SK-N-SH (cell line): ENCODE measurements around the gene TGFBRAP1. TPM values are rescaled to one million over a fixed set of nuclear protein-coding genes. Genes with fewer than 3 reads are reported as not detected.

Source experiments
- CTCF ChIA-PET: fragments of 300-600, 350-600 bp; formaldehyde crosslinking; extraction: SDS; loops from one replicate; lab custom pipeline; 2021; lab: Yijun Ruan, JAX
- POLR2A ChIA-PET: fragments of 350-600 bp; sonication (Branson Sonifier 250); formaldehyde crosslinking; extraction: SDS; loops from one replicate; lab custom pipeline; 2020; ENCODE audit warnings: antibody characterized with exemption, inconsistent platforms; lab: Yijun Ruan, JAX
- DNase-seq: peaks from one replicate; pipeline ENCODE4 v3.0.0; 2012
- H2AFZ ChIP-seq: fragments of 200-600 bp; sonication (generic); 2 replicates; pipeline ENCODE4 v1.8.1; 2016; ENCODE audit warnings: antibody characterized with exemption, mild to moderate bottlenecking, low read depth
- H3F3A ChIP-seq: fragments of 200-600 bp; sonication (generic); replicated peaks from 2 replicates; pipeline ENCODE3; 2016; ENCODE audit warnings: antibody characterized with exemption, mild to moderate bottlenecking; ENCODE audit not compliant: insufficient read depth
- H3K27ac ChIP-seq, 2 experiments: fragments of 200-500 bp in 1 of 2; fragments of 200-600 bp in 1 of 2; sonication (Bioruptor generic) in 1 of 2; sonication (generic), shearing (Covaris generic) in 1 of 2; 2 replicates each; pipeline versions ENCODE4 v1.5.1 to v1.6.1; 2014 to 2016; ENCODE audit warnings: low read depth in 2 of 2, inconsistent platforms in 1 of 2, low read length in 1 of 2, mild to moderate bottlenecking in 1 of 2, mixed read lengths in 1 of 2
- H3K27me3 ChIP-seq: fragments of 200-600 bp; sonication (generic), shearing (Covaris generic); 2 replicates; pipeline ENCODE4 v1.6.1; 2016; ENCODE audit warnings: mixed run types; ENCODE audit not compliant: insufficient read depth
- H3K36me3 ChIP-seq, 2 experiments: fragments of 200-500 bp in 1 of 2; fragments of 200-600 bp in 1 of 2; sonication (Bioruptor generic) in 1 of 2; sonication (generic) in 1 of 2; replicated peaks in 1 of 2; 2 replicates each; pipeline versions ENCODE3 to v1.5.1; 2014 to 2016; ENCODE audit warnings: low read length in 1 of 2, mild to moderate bottlenecking in 1 of 2; ENCODE audit not compliant: insufficient read depth in 2 of 2, control insufficient read depth in 1 of 2
- H3K4me1 ChIP-seq, 2 experiments: fragments of 200-500 bp in 1 of 2; fragments of 200-600 bp in 1 of 2; sonication (Bioruptor generic) in 1 of 2; sonication (generic), shearing (Covaris generic) in 1 of 2; 2 replicates each; pipeline versions ENCODE4 v1.5.1 to v1.6.1; 2014 to 2016; ENCODE audit warnings: low read depth in 1 of 2, low read length in 1 of 2, mixed run types in 1 of 2; ENCODE audit not compliant: insufficient read depth in 2 of 2, control insufficient read depth in 1 of 2
- H3K4me2 ChIP-seq: fragments of 200-600 bp; sonication (generic), shearing (Covaris generic); 2 replicates; pipeline ENCODE4 v1.6.1; 2017; ENCODE audit warnings: mixed run types
- H3K4me3 ChIP-seq, 2 experiments: fragments of 200-500 bp in 1 of 2; fragments of 200-600 bp in 1 of 2; sonication (Bioruptor generic) in 1 of 2; sonication (generic), shearing (Covaris generic) in 1 of 2; 2 replicates each; pipeline versions ENCODE4 v1.5.1 to v1.8.1; 2014 to 2016; ENCODE audit warnings: low read depth in 2 of 2, inconsistent platforms in 1 of 2, low read length in 1 of 2, mild to moderate bottlenecking in 1 of 2, mixed read lengths in 1 of 2, moderate library complexity in 1 of 2
- H3K79me2 ChIP-seq: fragments of 200-600 bp; sonication (generic); 2 replicates; pipeline ENCODE4 v1.8.1; 2017; ENCODE audit warnings: mild to moderate bottlenecking; ENCODE audit not compliant: insufficient read depth
- H3K9ac ChIP-seq: fragments of 200-600 bp; sonication (generic); 2 replicates; pipeline ENCODE4 v1.6.1; 2017; ENCODE audit warnings: mixed run types
- H3K9me2 ChIP-seq: fragments of 200-600 bp; sonication (generic); 2 replicates; pipeline ENCODE4 v1.6.1; 2017; ENCODE audit warnings: mixed run types
- H3K9me3 ChIP-seq: fragments of 200-600 bp; sonication (generic); 2 replicates; pipeline ENCODE4 v1.6.1; 2017; ENCODE audit warnings: mixed run types, mild to moderate bottlenecking, moderate library complexity
- H4K20me1 ChIP-seq: fragments of 200-600 bp; sonication (generic); 2 replicates; pipeline ENCODE4 v1.6.1; 2017; ENCODE audit warnings: mild to moderate bottlenecking, mixed run types; ENCODE audit not compliant: insufficient read depth
- EP300 ChIP-seq, 2 experiments: IDR thresholded peaks; 2 replicates each; pipeline versions ENCODE4 v1.4.0 to v1.6.1; 2012; ENCODE audit warnings: borderline replicate concordance in 1 of 2, low read depth in 1 of 2, low read length in 1 of 2
- FOSL2 ChIP-seq: IDR thresholded peaks from 2 replicates; pipeline ENCODE4 v1.4.0; 2012; ENCODE audit warnings: low read depth, mild to moderate bottlenecking, moderate library complexity, borderline replicate concordance
- FOXJ3 ChIP-seq: sonication (generic); formaldehyde crosslinking; IDR thresholded peaks from 2 replicates; pipeline ENCODE4 v1.5.1; 2020; ENCODE audit warnings: mild to moderate bottlenecking, missing genetic modification reagents
- IRF3 ChIP-seq: fragments of 150-350 bp; IDR thresholded peaks from 2 replicates; pipeline ENCODE4 v1.6.1; 2016; ENCODE audit warnings: mild to moderate bottlenecking, low read depth, low read length
- JUND ChIP-seq: IDR thresholded peaks from 2 replicates; pipeline ENCODE4 v1.4.0; 2012
- MXI1 ChIP-seq: IDR thresholded peaks from 2 replicates; pipeline ENCODE4 v1.6.1; 2012; ENCODE audit warnings: mild to moderate bottlenecking, low read depth, low read length, improper control_type of control experiment
- NRF1 ChIP-seq: IDR thresholded peaks from 2 replicates; pipeline ENCODE4 v1.6.1; 2012; ENCODE audit warnings: low read depth, mild to moderate bottlenecking, low read length
- POLR2AphosphoS5 ChIP-seq: IDR thresholded peaks from 2 replicates; pipeline ENCODE4 v1.6.1; 2012; ENCODE audit warnings: low read depth, low read length
- RAD21 ChIP-seq: IDR thresholded peaks from 2 replicates; pipeline ENCODE4 v1.6.1; 2012; ENCODE audit warnings: mild to moderate bottlenecking, low read length
- RCOR1 ChIP-seq: fragments of 150-350 bp; IDR thresholded peaks from 2 replicates; pipeline ENCODE4 v1.6.1; 2017; ENCODE audit warnings: antibody characterized with exemption, low read length
- RFX5 ChIP-seq: IDR thresholded peaks from 2 replicates; pipeline ENCODE4 v1.6.1; 2012; ENCODE audit warnings: mild to moderate bottlenecking, improper control_type of control experiment, low read length
- RXRA ChIP-seq: IDR thresholded peaks from 2 replicates; pipeline ENCODE4 v1.4.0; 2012; ENCODE audit warnings: low read depth, mild to moderate bottlenecking, borderline replicate concordance
- SIN3A ChIP-seq: IDR thresholded peaks from 2 replicates; pipeline ENCODE4 v1.6.1; 2012; ENCODE audit warnings: low read depth, mild to moderate bottlenecking, low read length, moderate library complexity, borderline replicate concordance
- SMC3 ChIP-seq: IDR thresholded peaks from 2 replicates; pipeline ENCODE4 v1.6.1; 2012; ENCODE audit warnings: low read depth, low read length, improper control_type of control experiment
- TAF1 ChIP-seq: IDR thresholded peaks from 2 replicates; pipeline ENCODE4 v1.6.1; 2012; ENCODE audit warnings: low read depth, mild to moderate bottlenecking, low read length, moderate library complexity, borderline replicate concordance
- TCF12 ChIP-seq: IDR thresholded peaks from 2 replicates; pipeline ENCODE4 v1.4.0; 2012
- USF1 ChIP-seq: IDR thresholded peaks from 2 replicates; pipeline ENCODE4 v1.4.0; 2012; ENCODE audit warnings: low read depth, borderline replicate concordance
- WGBS: methylation state at CpG from one replicate; pipeline ENCODE4 v1.1.6; 2017; ENCODE audit warnings: low lambda C conversion rate; 5-methylcytosine and 5-hydroxymethylcytosine counted together
- polyA plus RNA-seq, 3 experiments: library from polyadenylated mRNA; depleted of rRNA; stranded (reverse); fragments of >200 nt; gene quantifications; 2 replicates each; pipeline ENCODE4 v1.2.3, GENCODE V29; 2012
- TF ChIP-seq, protein P1 (sequence below): fragments of 200-600 bp; sonication (generic); IDR thresholded peaks from 2 replicates; pipeline ENCODE4 v1.6.1; 2017; ENCODE audit warnings: antibody characterized with exemption, mild to moderate bottlenecking, moderate library complexity
- TF ChIP-seq, protein P2 (sequence below): IDR thresholded peaks from 2 replicates; pipeline ENCODE4 v1.4.0; 2012; ENCODE audit warnings: low read depth

TGFBRAP1 gene
- polyA plus RNA-seq, 1 of the 3 experiments (the other 2 are of a cell fraction), result 5.7 TPM

DNA sequence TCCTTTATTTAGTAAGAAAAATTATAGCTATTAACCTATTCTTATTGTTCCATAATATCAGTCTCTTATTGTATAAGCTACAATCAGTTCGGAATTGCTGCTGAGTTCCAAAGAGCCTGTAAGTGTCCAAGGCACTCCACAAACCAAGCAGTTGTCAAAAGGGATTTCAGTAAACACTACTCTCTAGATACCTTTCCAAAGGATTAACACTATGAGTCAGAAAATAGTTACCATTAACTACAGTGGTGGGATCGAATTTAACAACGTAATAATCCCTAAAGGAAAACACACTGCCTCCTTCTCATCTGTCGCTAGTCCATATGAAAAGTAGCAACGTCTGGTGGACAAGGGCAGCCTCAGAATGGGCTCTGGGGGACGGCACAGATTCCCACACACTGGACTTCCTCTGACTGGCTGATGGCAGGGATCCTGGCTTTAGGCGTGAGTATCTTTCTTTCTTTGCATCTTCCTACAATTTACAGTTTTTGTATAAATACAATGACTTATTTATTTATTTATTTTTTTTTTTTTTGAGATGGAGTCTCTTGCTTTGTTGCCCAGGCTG lies 8.8 kb downstream of the TGFBRAP1 start (continued):
- TF ChIP-seq IRF3, result no peak
- no peak for TF ChIP-seq RAD21
- no peak for TF ChIP-seq RCOR1
- TF ChIP-seq TCF12, result no peak
- no peak for TF ChIP-seq FOSL2

DNA sequence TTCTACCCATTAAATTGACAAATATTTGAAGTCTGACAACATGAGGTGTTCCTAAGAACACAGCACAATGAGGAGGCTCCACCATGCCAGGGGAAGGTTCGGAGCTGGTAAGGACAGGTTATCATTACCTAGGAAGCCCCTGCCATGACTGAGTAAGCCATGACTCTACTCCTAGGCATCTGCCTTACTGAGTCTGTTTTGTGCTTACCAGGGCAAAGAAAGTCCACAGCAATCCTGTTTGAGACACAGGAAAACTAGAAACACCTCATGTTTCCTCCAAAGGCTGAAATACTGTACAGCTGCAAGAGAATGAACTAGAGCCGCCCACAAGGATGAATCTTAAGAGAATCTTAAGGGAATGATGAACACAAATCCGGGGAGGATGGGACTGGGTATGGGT lies 11.6 kb downstream of the TGFBRAP1 start:
- CTCF ChIA-PET, result interaction anchor here (1.6 kb wide), 2 partner anchors 8 to 23 kb away, joined by 3 to 4 read pairs; no protein-coding TSS in a partner anchor
- POLR2A ChIA-PET, result no interaction called here
- peaks cover 43% of the 10 kb centered on the region; the same call in 1 of the 2 replicates for H3K79me2 ChIP-seq

GRCh38 chr2:105315314-105315713 lies 14.2 kb downstream of the TGFBRAP1 start:
- CTCF ChIA-PET, result no interaction called here
- peaks cover 44% of the 10 kb centered on the region; the same call in 1 of the 2 replicates for H3K79me2 ChIP-seq
- H3K27me3 ChIP-seq, result no peaks in the 10 kb centered on the region
- 0 out of 2 replicates have a peak, but pooled peaks cover 3% of the 10 kb centered on the region for H4K20me1 ChIP-seq
- H3K4me1 ChIP-seq, result no peaks in the 10 kb centered on the region
- H3K9me2 ChIP-seq, result no peaks in the 10 kb centered on the region
- H3K4me3 ChIP-seq, result no peak overlapping the region
- H2AFZ ChIP-seq, result no peak overlapping the region
- H3F3A ChIP-seq, result no peaks in the 10 kb centered on the region
- no peaks in the 10 kb centered on the region for H3K36me3 ChIP-seq
- TF ChIP-seq NRF1 (no peak), MXI1 (no peak), POLR2AphosphoS5 (no peak), FOXJ3 (CRISPR knock-in tag) (no peak), TCF12 (no peak), RAD21 (no peak), EP300 (IDR thresholded peaks at IDR 0.05; ENCODE audit: borderline replicate concordance in 1 of 2, low read depth in 1 of 2, low read length in 1 of 2) (no peak), RFX5 (no peak), SMC3 (no peak), USF1 (no peak), TAF1 (no peak), IRF3 (no peak), JUND (no peak)
- TF ChIP-seq, protein P1, sequence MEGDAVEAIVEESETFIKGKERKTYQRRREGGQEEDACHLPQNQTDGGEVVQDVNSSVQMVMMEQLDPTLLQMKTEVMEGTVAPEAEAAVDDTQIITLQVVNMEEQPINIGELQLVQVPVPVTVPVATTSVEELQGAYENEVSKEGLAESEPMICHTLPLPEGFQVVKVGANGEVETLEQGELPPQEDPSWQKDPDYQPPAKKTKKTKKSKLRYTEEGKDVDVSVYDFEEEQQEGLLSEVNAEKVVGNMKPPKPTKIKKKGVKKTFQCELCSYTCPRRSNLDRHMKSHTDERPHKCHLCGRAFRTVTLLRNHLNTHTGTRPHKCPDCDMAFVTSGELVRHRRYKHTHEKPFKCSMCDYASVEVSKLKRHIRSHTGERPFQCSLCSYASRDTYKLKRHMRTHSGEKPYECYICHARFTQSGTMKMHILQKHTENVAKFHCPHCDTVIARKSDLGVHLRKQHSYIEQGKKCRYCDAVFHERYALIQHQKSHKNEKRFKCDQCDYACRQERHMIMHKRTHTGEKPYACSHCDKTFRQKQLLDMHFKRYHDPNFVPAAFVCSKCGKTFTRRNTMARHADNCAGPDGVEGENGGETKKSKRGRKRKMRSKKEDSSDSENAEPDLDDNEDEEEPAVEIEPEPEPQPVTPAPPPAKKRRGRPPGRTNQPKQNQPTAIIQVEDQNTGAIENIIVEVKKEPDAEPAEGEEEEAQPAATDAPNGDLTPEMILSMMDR, result no peak
- TF ChIP-seq, protein P2, sequence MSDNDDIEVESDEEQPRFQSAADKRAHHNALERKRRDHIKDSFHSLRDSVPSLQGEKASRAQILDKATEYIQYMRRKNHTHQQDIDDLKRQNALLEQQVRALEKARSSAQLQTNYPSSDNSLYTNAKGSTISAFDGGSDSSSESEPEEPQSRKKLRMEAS, result no peak
- TF ChIP-seq, all 33 proteins: peak for 0
- Histone ChIP-seq H3K9me3 (no peaks in the 10 kb centered on the region), H3K9ac (no peak overlapping the region), H3K4me2 (no peak overlapping the region), H3K27ac (no peak overlapping the region)
- DNase-seq, result no peak
- POLR2A ChIA-PET, result no interaction called here
- 88% methylated on average over 3 of the region's 3 CpGs for WGBS

More for the DNA sequence above, 11.6 kb downstream of the TGFBRAP1 start:
- Histone ChIP-seq H2AFZ (no peak overlapping the region), H3K27me3 (no peaks in the 10 kb centered on the region), H3K4me1 (no peaks in the 10 kb centered on the region), H3K9ac (no peak overlapping the region), H3F3A (no peaks in the 10 kb centered on the region), H4K20me1 (0 out of 2 replicates have a peak, but pooled peaks cover 3% of the 10 kb centered on the region), H3K9me2 (no peaks in the 10 kb centered on the region), H3K4me2 (no peak overlapping the region), H3K36me3 (no peaks in the 10 kb centered on the region), H3K27ac (no peak overlapping the region), H3K4me3 (no peak overlapping the region), H3K9me3 (no peaks in the 10 kb centered on the region)
- DNase-seq, result no peak
- WGBS, result 94% methylated on average over 3 of the region's 3 CpGs
- TF ChIP-seq MXI1 (no peak), RXRA (no peak), SIN3A (no peak), JUND (no peak)
